Measurements from ENCODE around the gene CWF19L2. TPM values are rescaled to one million over a fixed set of nuclear protein-coding genes. Genes with fewer than 3 reads are reported as not detected.

The CWF19L2 gene
- total RNA-seq: 13.2 and 17.7 TPM in 2 replicates

GRCh38 chr11:107457558-107458271 lies at the start of gene CWF19L2:
CWF19L2 (minus strand) TSS chr11:107457825; CDS start chr11:107457816, 9 bp downstream.

Other genes starting within 250 kb of the CWF19L2 start
- gene ALKBH8, start 107.9 kb upstream of the CWF19L2 start, total RNA-seq: 11.4 and 21.4 TPM in 2 replicates
- 1.00 and 1.1 TPM in 2 replicates for gene ELMOD1, start 133.3 kb upstream of the CWF19L2 start, total RNA-seq

Measured in uterine smooth muscle cell (primary cell).